Large intestine (tissue), 3 donors: ENCODE results near the gene RNF135. TPM values are rescaled to one million over a fixed set of nuclear protein-coding genes. Genes with fewer than 3 reads are reported as not detected.
"Not testable (repeated sequence)": the region's sequence is repeated elsewhere in the genome, so short reads cannot be mapped to it uniquely, and the experiment has no call there.

Source experiments
- DNase-seq, 2 donors: peaks; one replicate each; pipeline versions ENCODE4 v3.0.0 to v3.0.0-alpha.2; 2013
- H3K27ac ChIP-seq: one replicate; pipeline ENCODE4 v1.5.1; 2013; ENCODE audit warnings: low read length
- H3K27me3 ChIP-seq: 2 replicates; pipeline ENCODE4 v1.6.1; 2013; ENCODE audit warnings: low read length; ENCODE audit not compliant: control insufficient read depth, insufficient read depth
- H3K36me3 ChIP-seq: 2 replicates; pipeline ENCODE4 v1.6.1; 2013; ENCODE audit warnings: low read length; ENCODE audit not compliant: control insufficient read depth, insufficient read depth
- H3K4me1 ChIP-seq: one replicate; pipeline ENCODE4 v1.6.1; 2013; ENCODE audit warnings: low read length; ENCODE audit not compliant: control insufficient read depth, insufficient read depth
- H3K4me3 ChIP-seq: one replicate; pipeline ENCODE4 v1.5.1; 2013; ENCODE audit warnings: low read length
- H3K9me3 ChIP-seq: one replicate; pipeline ENCODE4 v1.6.1; 2013; ENCODE audit warnings: mild to moderate bottlenecking, low read depth, low read length, moderate library complexity; ENCODE audit not compliant: control insufficient read depth
- WGBS: methylation state at CpG from one replicate; pipeline ENCODE4 v1.1.5; 2013; ENCODE audit warnings: low lambda C conversion rate; ENCODE audit not compliant: insufficient coverage; 5-methylcytosine and 5-hydroxymethylcytosine counted together
- polyA plus RNA-seq: library from polyadenylated mRNA; unstranded; fragments of 120-200 nt; gene quantifications from one replicate; pipeline ENCODE4 v1.2.1, GENCODE V29; 2013

Gene RNF135
- polyA plus RNA-seq, 1 donor, result 12.4 TPM

DNA sequence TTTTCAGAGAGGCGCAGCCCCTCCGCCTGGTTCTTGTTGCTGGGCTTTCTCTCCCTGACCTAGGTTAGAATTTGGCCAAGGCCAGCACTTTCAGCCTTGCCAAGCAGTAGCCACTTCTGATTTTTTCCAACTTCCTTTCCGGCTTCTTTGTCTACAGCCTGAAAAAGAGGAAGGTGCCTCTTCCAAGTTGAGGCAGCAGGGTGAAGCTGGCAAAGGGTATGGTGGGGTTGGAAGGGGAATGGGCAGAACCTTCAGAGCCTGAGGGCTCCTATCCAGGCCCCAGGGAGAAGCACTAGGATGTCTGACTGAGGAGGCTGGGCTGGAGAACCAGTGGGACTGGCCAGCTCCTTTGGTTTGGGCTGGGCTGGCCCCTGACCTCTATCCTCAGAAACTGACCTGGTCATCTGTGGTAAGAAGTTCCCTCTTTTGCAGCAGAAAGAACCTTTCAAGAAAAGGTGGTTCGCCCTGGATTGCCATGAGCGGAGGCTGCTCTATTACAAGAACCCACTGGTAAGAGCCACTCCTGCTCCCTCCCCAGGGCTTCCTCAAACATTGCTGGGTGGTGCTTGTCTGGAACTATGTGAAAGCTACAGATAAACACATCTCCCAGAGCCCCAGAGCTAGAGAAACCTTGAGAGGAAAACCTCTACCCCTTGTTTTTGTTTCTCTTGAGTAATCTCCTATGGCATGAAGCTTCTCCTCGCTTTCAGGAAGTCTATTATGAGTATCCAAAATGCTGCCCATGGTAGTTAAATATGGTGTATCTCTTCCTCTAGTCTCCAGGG is 16.6 kb upstream of the RNF135 start:
- Histone ChIP-seq H3K4me1 (peaks cover 11% of the 10 kb centered on the region), H3K27me3 (no peaks in the 10 kb centered on the region), H3K36me3 (no peaks in the 10 kb centered on the region), H3K9me3 (no peaks in the 10 kb centered on the region), H3K27ac (no peak overlapping the region), H3K4me3 (no peak overlapping the region)
- no peak for DNase-seq
- WGBS, result 40% methylated on average over 1 of the region's 6 CpGs

- Histone ChIP-seq H3K4me3 (no peak overlapping the region), H3K27ac (no peak overlapping the region), H3K27me3 (no peaks in the 10 kb centered on the region), H3K9me3 (no peaks in the 10 kb centered on the region), H3K4me1 (no peaks in the 10 kb centered on the region), H3K36me3 (no peaks in the 10 kb centered on the region)
- WGBS, result 74% methylated on average over 2 of the region's 8 CpGs
- DNase-seq, result no peak
Observed at GRCh38 chr17:30956764-30957374, 14.0 kb upstream of the RNF135 start.

- no CpG with 5 or more reads among the region's 6 CpGs for WGBS
- Histone ChIP-seq H3K4me1 (no peaks in the 10 kb centered on the region), H3K9me3 (no peaks in the 10 kb centered on the region), H3K27ac (no peak overlapping the region), H3K27me3 (no peaks in the 10 kb centered on the region), H3K4me3 (no peak overlapping the region), H3K36me3 (no peaks in the 10 kb centered on the region)
- no peak for DNase-seq
Observed at GRCh38 chr17:30957741-30958140, 13.1 kb upstream of the RNF135 start.

DNA sequence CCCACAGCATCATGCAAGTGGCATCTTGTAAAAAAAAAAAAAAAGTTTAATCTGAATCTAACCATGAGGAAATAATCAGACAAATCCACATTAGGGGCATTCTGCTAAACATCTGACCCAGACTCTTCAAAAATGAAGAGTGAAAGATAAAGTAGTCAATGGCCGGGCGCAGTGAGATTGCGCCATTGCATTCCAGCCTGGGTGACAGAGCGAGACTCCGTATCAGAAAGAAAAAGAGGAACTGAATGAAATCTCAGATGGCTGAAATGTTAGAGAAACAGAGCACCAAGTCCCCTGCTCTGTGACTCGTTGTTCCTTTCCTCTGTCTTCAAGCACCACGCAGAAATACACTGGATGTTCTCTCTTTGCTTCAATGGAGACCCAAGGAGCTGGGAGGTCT is 12.7 kb upstream of the RNF135 start:
- H3K4me1 ChIP-seq, result no peaks in the 10 kb centered on the region
- H3K4me3 ChIP-seq, result no peak overlapping the region
- 72% methylated on average over 4 of the region's 7 CpGs for WGBS
- H3K36me3 ChIP-seq, result no peaks in the 10 kb centered on the region
- no peak overlapping the region for H3K27ac ChIP-seq
- no peaks in the 10 kb centered on the region for H3K27me3 ChIP-seq
- no peaks in the 10 kb centered on the region for H3K9me3 ChIP-seq
- DNase-seq, result no peak

GRCh38 chr17:30961209-30962188 is 9.3 kb upstream of the RNF135 start:
- Histone ChIP-seq H3K36me3 (no peaks in the 10 kb centered on the region), H3K4me3 (no peak overlapping the region), H3K9me3 (no peaks in the 10 kb centered on the region), H3K27me3 (no peaks in the 10 kb centered on the region), H3K27ac (no peak overlapping the region), H3K4me1 (no peaks in the 10 kb centered on the region)
- WGBS, result 60% methylated on average over 1 of the region's 9 CpGs
- DNase-seq, result no peak

DNA sequence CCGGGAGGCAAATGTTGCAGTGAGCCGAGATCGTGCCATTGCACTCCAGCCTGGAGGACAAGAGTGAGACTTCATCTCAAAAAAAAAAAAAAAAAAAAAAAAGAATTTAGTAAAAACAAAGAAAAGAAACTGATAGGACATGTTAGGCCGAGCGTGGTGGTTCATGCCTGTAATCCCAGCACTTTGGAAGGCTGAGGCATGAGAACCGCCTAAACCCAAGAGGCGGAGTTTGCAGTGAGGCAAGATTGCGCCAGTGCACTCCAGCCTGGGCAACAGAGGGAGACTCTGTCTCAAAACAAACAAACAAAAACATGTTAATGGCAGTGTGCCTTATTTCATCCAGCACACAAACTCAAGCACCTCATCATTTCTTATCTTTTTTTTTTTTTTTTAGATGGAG is 6.5 kb upstream of the RNF135 start:
- not testable (repeated sequence) for H3K27ac ChIP-seq, H3K36me3 ChIP-seq, DNase-seq, H3K4me3 ChIP-seq, H3K9me3 ChIP-seq, H3K27me3 ChIP-seq, H3K4me1 ChIP-seq
- no CpG with 5 or more reads among the region's 8 CpGs for WGBS

GRCh38 chr17:30964876-30965275 is 6.0 kb upstream of the RNF135 start:
- Histone ChIP-seq H3K4me3 (no peak overlapping the region), H3K4me1 (no peaks in the 10 kb centered on the region), H3K9me3 (no peaks in the 10 kb centered on the region), H3K27me3 (no peaks in the 10 kb centered on the region), H3K27ac (no peak overlapping the region), H3K36me3 (no peaks in the 10 kb centered on the region)
- no CpG with 5 or more reads among the region's 5 CpGs for WGBS
- no peak for DNase-seq

- no CpG with 5 or more reads among the region's 3 CpGs for WGBS
- no peak for DNase-seq
- no peak overlapping the region for H3K27ac ChIP-seq
- no peaks in the 10 kb centered on the region for H3K36me3 ChIP-seq
- no peak overlapping the region for H3K4me3 ChIP-seq
- H3K4me1 ChIP-seq, result no peaks in the 10 kb centered on the region
- no peaks in the 10 kb centered on the region for H3K9me3 ChIP-seq
- H3K27me3 ChIP-seq, result no peaks in the 10 kb centered on the region
Observed at GRCh38 chr17:30965686-30966085, 5.2 kb upstream of the RNF135 start.

DNA sequence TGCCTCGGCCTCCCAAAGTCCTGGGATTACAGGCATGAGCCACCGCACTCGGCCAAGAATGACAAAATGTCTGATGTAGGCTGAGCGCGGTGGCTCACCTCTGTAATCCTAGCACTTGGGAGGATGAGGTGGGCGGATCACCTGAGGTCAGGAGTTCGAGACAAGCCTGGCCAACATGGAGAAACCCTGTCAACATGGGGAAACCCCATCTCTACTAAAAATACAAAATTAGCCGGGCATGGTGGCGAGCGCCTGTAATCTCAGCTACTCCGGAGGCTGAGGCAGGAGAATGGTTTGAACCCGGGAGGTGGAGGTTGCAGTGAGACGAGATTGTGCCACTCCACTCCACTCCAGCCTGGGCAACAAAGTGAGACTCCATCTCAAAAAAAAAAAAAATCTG is 2.9 kb upstream of the RNF135 start:
- not testable (repeated sequence) for H3K4me1 ChIP-seq, H3K27me3 ChIP-seq, H3K36me3 ChIP-seq, H3K27ac ChIP-seq, H3K9me3 ChIP-seq, DNase-seq, H3K4me3 ChIP-seq
- no CpG with 5 or more reads among the region's 13 CpGs for WGBS
